Measurements from ENCODE around the gene SHLD1.

SHLD1 gene

GRCh38 chr20:5806457-5807263 lies 56.5 kb downstream of the SHLD1 start:
- peaks cover 21% of the 10 kb centered on the region for H3K36me3 Mint-ChIP-seq
- H3K4me3 Mint-ChIP-seq: no peak overlapping the region
- peaks cover 8% of the 10 kb centered on the region for H3K4me1 Mint-ChIP-seq
- H3K27me3 Mint-ChIP-seq: no peaks in the 10 kb centered on the region
- ATAC-seq (ENCODE audit: low read depth) (no peak), DNase-seq (ENCODE audit: low spot score in 2 of 2) (no peak)
- no peaks in the 10 kb centered on the region for H3K9me3 Mint-ChIP-seq
- no peak overlapping the region for H3K27ac Mint-ChIP-seq

- peaks cover 6% of the 10 kb centered on the region for H3K4me1 Mint-ChIP-seq
- no peaks in the 10 kb centered on the region for H3K27me3 Mint-ChIP-seq
- H3K27ac Mint-ChIP-seq: no peak overlapping the region
- H3K4me3 Mint-ChIP-seq: no peak overlapping the region
- no peak for DNase-seq (ENCODE audit: low spot score in 2 of 2)
- peaks cover 17% of the 10 kb centered on the region for H3K36me3 Mint-ChIP-seq
- no peaks in the 10 kb centered on the region for H3K9me3 Mint-ChIP-seq
- no peak for ATAC-seq (ENCODE audit: low read depth)
Measured at GRCh38 chr20:5807431-5807830, 57.2 kb downstream of the SHLD1 start.

GRCh38 chr20:5808901-5809300 lies 58.7 kb downstream of the SHLD1 start:
- Mint-ChIP-seq H3K9me3 (no peaks in the 10 kb centered on the region), H3K27me3 (no peaks in the 10 kb centered on the region), H3K27ac (no peak overlapping the region), H3K4me3 (no peak overlapping the region), H3K36me3 (peaks cover 15% of the 10 kb centered on the region), H3K4me1 (peaks cover 6% of the 10 kb centered on the region)
- DNase-seq (ENCODE audit: low spot score in 2 of 2) (no peak), ATAC-seq (ENCODE audit: low read depth) (no peak)

- H3K9me3 Mint-ChIP-seq: no peaks in the 10 kb centered on the region
- H3K27me3 Mint-ChIP-seq: no peaks in the 10 kb centered on the region
- H3K4me3 Mint-ChIP-seq: no peak overlapping the region
- no peak for ATAC-seq (ENCODE audit: low read depth)
- no peak for DNase-seq (ENCODE audit: low spot score in 2 of 2)
- H3K27ac Mint-ChIP-seq: no peak overlapping the region
- H3K4me1 Mint-ChIP-seq: peaks cover 6% of the 10 kb centered on the region
- peaks cover 15% of the 10 kb centered on the region for H3K36me3 Mint-ChIP-seq
Measured at GRCh38 chr20:5809495-5809894, 59.3 kb downstream of the SHLD1 start.

- Mint-ChIP-seq H3K4me1 (peaks cover 3% of the 10 kb centered on the region), H3K36me3 (peaks cover 15% of the 10 kb centered on the region), H3K9me3 (no peaks in the 10 kb centered on the region), H3K27me3 (no peaks in the 10 kb centered on the region), H3K27ac (no peak overlapping the region), H3K4me3 (no peak overlapping the region)
- DNase-seq (ENCODE audit: low spot score in 2 of 2): no peak
- ATAC-seq (ENCODE audit: low read depth): no peak
Measured at GRCh38 chr20:5810800-5811422, 60.7 kb downstream of the SHLD1 start.

GRCh38 chr20:5811746-5812145 lies 61.5 kb downstream of the SHLD1 start:
- peaks cover 3% of the 10 kb centered on the region for H3K4me1 Mint-ChIP-seq
- H3K27me3 Mint-ChIP-seq: no peaks in the 10 kb centered on the region
- no peak for DNase-seq (ENCODE audit: low spot score in 2 of 2)
- H3K27ac Mint-ChIP-seq: no peak overlapping the region
- ATAC-seq (ENCODE audit: low read depth): no peak
- no peak overlapping the region for H3K4me3 Mint-ChIP-seq
- H3K9me3 Mint-ChIP-seq: no peaks in the 10 kb centered on the region
- H3K36me3 Mint-ChIP-seq: peaks cover 13% of the 10 kb centered on the region

- no peak overlapping the region for H3K27ac Mint-ChIP-seq
- no peak overlapping the region for H3K4me3 Mint-ChIP-seq
- no peaks in the 10 kb centered on the region for H3K27me3 Mint-ChIP-seq
- no peaks in the 10 kb centered on the region for H3K9me3 Mint-ChIP-seq
- DNase-seq (ENCODE audit: low spot score in 2 of 2) (no peak), ATAC-seq (ENCODE audit: low read depth) (no peak)
- peaks cover 21% of the 10 kb centered on the region for H3K4me1 Mint-ChIP-seq
- peaks cover 3% of the 10 kb centered on the region for H3K36me3 Mint-ChIP-seq
Measured at GRCh38 chr20:5818346-5818681, 68.1 kb downstream of the SHLD1 start.

GRCh38 chr20:5820738-5821137 lies 70.5 kb downstream of the SHLD1 start:
- Mint-ChIP-seq H3K4me1 (peaks cover 27% of the 10 kb centered on the region), H3K27me3 (no peaks in the 10 kb centered on the region), H3K9me3 (no peaks in the 10 kb centered on the region), H3K4me3 (no peak overlapping the region), H3K36me3 (peaks cover 10% of the 10 kb centered on the region), H3K27ac (peak overlapping the region; percentile 24)
- DNase-seq (ENCODE audit: low spot score in 2 of 2) (no peak), ATAC-seq (ENCODE audit: low read depth) (no peak)

- H3K4me3 Mint-ChIP-seq: no peak overlapping the region
Measured at GRCh38 chr20:5821627-5822215, 71.5 kb downstream of the SHLD1 start.

GRCh38 chr20:5822569-5822968 lies 72.4 kb downstream of the SHLD1 start:
- H3K36me3 Mint-ChIP-seq: peaks cover 10% of the 10 kb centered on the region
- ATAC-seq (ENCODE audit: low read depth) (peak; percentile 60), DNase-seq (ENCODE audit: low spot score in 2 of 2) (no peak)
- no peaks in the 10 kb centered on the region for H3K9me3 Mint-ChIP-seq
- H3K4me1 Mint-ChIP-seq: peaks cover 22% of the 10 kb centered on the region
- no peaks in the 10 kb centered on the region for H3K27me3 Mint-ChIP-seq
- peak overlapping the region; percentile 11 for H3K27ac Mint-ChIP-seq
- no peak overlapping the region for H3K4me3 Mint-ChIP-seq

More at GRCh38 chr20:5821627-5822215, 71.5 kb downstream of the SHLD1 start:
- Mint-ChIP-seq H3K36me3 (peaks cover 10% of the 10 kb centered on the region), H3K27me3 (no peaks in the 10 kb centered on the region), H3K27ac (peak overlapping the region; percentile 24), H3K4me1 (peaks cover 27% of the 10 kb centered on the region), H3K9me3 (no peaks in the 10 kb centered on the region)
- DNase-seq (ENCODE audit: low spot score in 2 of 2): no peak
- no peak for ATAC-seq (ENCODE audit: low read depth)

GRCh38 chr20:5825130-5825719 lies 75.0 kb downstream of the SHLD1 start:
- no peaks in the 10 kb centered on the region for H3K27me3 Mint-ChIP-seq
- DNase-seq (ENCODE audit: low spot score in 2 of 2) (no peak), ATAC-seq (ENCODE audit: low read depth) (no peak)
- H3K27ac Mint-ChIP-seq: no peak overlapping the region
- H3K4me3 Mint-ChIP-seq: no peak overlapping the region
- peaks cover 8% of the 10 kb centered on the region for H3K36me3 Mint-ChIP-seq
- peaks cover 15% of the 10 kb centered on the region for H3K4me1 Mint-ChIP-seq
- no peaks in the 10 kb centered on the region for H3K9me3 Mint-ChIP-seq

- ATAC-seq (ENCODE audit: low read depth): no peak
- Mint-ChIP-seq H3K9me3 (no peaks in the 10 kb centered on the region), H3K4me3 (no peak overlapping the region), H3K27ac (no peak overlapping the region), H3K27me3 (no peaks in the 10 kb centered on the region), H3K4me1 (peaks cover 15% of the 10 kb centered on the region), H3K36me3 (peaks cover 12% of the 10 kb centered on the region)
- DNase-seq (ENCODE audit: low spot score in 2 of 2): no peak
Measured at GRCh38 chr20:5827098-5827853, 77.1 kb downstream of the SHLD1 start.

GRCh38 chr20:5827861-5828260 lies 77.7 kb downstream of the SHLD1 start:
- no peaks in the 10 kb centered on the region for H3K9me3 Mint-ChIP-seq
- H3K27ac Mint-ChIP-seq: no peak overlapping the region
- no peaks in the 10 kb centered on the region for H3K27me3 Mint-ChIP-seq
- no peak overlapping the region for H3K4me3 Mint-ChIP-seq
- ATAC-seq (ENCODE audit: low read depth): no peak
- H3K36me3 Mint-ChIP-seq: peaks cover 13% of the 10 kb centered on the region
- H3K4me1 Mint-ChIP-seq: peaks cover 10% of the 10 kb centered on the region
- no peak for DNase-seq (ENCODE audit: low spot score in 2 of 2)

Measured in memory B cell (primary cell).